Common myeloid progenitor, CD34-positive (primary cell): Measurements from ENCODE around the gene TMEM271.
"Not testable (repeated sequence)": the region's sequence is repeated elsewhere in the genome, so short reads cannot be mapped to it uniquely, and the experiment has no call there.

Experiments
- CTCF ChIA-PET: fragments of 350-600 bp; sonication (Branson Sonifier 250); formaldehyde crosslinking; loops from one replicate; lab custom pipeline; 2021; ENCODE audit warnings: antibody characterized with exemption; lab: Charles Lee
- POLR2A ChIA-PET: fragments of 350-600 bp; sonication (Branson Sonifier 250); formaldehyde crosslinking; loops from one replicate; lab custom pipeline; 2021; ENCODE audit warnings: antibody characterized with exemption; lab: Charles Lee
- DNase-seq, 3 donors: peaks; one replicate each; pipeline versions ENCODE4 v3.0.0 to v3.0.0-alpha.2; 2013
- H3K27ac ChIP-seq, 2 experiments: 1 replicate in 1 of 2; 2 replicates in 1 of 2; pipeline ENCODE4 v1.7.0; 2013; ENCODE audit warnings: inconsistent platforms in 2 of 2, low read length in 2 of 2, mild to moderate bottlenecking in 2 of 2, low read depth in 1 of 2, moderate library complexity in 1 of 2; ENCODE audit not compliant: severe bottlenecking in 2 of 2, insufficient read depth in 1 of 2, poor library complexity in 1 of 2
- H3K27me3 ChIP-seq, 5 experiments: replicated peaks in 2 of 5; 1 replicate in 3 of 5; 2 replicates in 2 of 5; pipeline versions ENCODE4 v1.6.1 to v1.7.0; 2013; ENCODE audit warnings: low read length in 4 of 5, mild to moderate bottlenecking in 2 of 5, moderate library complexity in 2 of 5, inconsistent platforms in 1 of 5; ENCODE audit not compliant: insufficient read depth in 5 of 5, control insufficient read depth in 4 of 5
- H3K36me3 ChIP-seq, 4 experiments: 1 replicate in 2 of 4; 2 replicates in 2 of 4; pipeline versions ENCODE4 v1.6.1 to v1.7.0; 2013; ENCODE audit warnings: low read length in 3 of 4, control low read depth in 1 of 4, mild to moderate bottlenecking in 1 of 4; ENCODE audit not compliant: control insufficient read depth in 4 of 4, insufficient read depth in 4 of 4
- H3K4me1 ChIP-seq, 4 experiments: 1 replicate in 3 of 4; 2 replicates in 1 of 4; pipeline versions ENCODE4 v1.6.1 to v1.7.1; 2013; ENCODE audit warnings: low read length in 3 of 4, mild to moderate bottlenecking in 3 of 4, control low read depth in 1 of 4, inconsistent platforms in 1 of 4, moderate library complexity in 1 of 4; ENCODE audit not compliant: control insufficient read depth in 4 of 4, insufficient read depth in 4 of 4; ENCODE audit errors: control extremely low read depth in 1 of 4
- H3K4me3 ChIP-seq, 7 experiments: 1 replicate in 4 of 7; 2 replicates in 3 of 7; pipeline versions ENCODE4 v1.5.1 to v1.7.0; 2013; ENCODE audit warnings: mild to moderate bottlenecking in 7 of 7, low read length in 6 of 7, moderate library complexity in 6 of 7, inconsistent platforms in 2 of 7, low read depth in 2 of 7, control low read depth in 1 of 7; ENCODE audit not compliant: insufficient read depth in 4 of 7, control insufficient read depth in 1 of 7; ENCODE audit errors: extremely low read depth in 1 of 7
- H3K9me3 ChIP-seq, 5 experiments: 1 replicate in 4 of 5; 2 replicates in 1 of 5; pipeline versions ENCODE4 v1.6.1 to v1.7.1; 2013; ENCODE audit warnings: low read length in 4 of 5, mild to moderate bottlenecking in 2 of 5, inconsistent platforms in 1 of 5, low read depth in 1 of 5, moderate library complexity in 1 of 5; ENCODE audit not compliant: control insufficient read depth in 4 of 5, insufficient read depth in 2 of 5; ENCODE audit errors: control extremely low read depth in 1 of 5
- WGBS: methylation state at CpG from one replicate; pipeline ENCODE4 v1.1.5; 2013; ENCODE audit not compliant: insufficient coverage; 5-methylcytosine and 5-hydroxymethylcytosine counted together

Gene TMEM271

DNA sequence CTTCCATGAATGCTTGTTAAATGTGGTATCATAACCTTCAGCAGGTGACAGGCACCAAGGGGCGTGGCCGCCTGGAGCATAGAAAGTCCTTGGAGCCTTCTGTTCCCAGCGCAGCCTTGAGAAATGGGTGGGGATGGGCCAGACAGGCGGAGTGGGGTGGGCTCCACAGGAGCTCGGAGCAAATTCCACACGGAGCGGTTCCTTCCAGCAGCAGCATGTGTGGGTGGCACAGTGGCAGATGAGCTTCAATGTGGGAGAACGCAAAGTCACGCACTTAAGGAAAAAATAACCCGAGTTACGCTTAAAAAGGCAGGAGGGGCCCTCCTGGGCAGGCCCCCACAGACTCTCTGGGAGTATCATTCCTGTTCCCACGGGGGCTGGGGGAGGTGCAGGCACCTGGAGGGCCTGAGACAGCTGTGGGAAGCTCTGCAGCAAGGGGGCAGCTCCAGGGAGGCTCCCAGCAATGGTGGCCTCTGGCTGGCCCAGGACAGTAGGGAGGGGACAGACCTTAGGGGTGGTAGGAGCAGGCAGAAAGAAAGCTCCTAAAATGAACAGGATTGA is 15.3 kb downstream of the TMEM271 start:
- H3K36me3 ChIP-seq: no peaks in the 10 kb centered on the region
- no peak overlapping the region for H3K4me3 ChIP-seq
- H3K4me1 ChIP-seq: no peaks in the 10 kb centered on the region
- peaks cover 0 to 8% (median 2%) of the 10 kb centered on the region in 5 experiments for H3K27me3 ChIP-seq
- no peak for DNase-seq
- H3K9me3 ChIP-seq: peaks cover 0 to 5% (median 3%) of the 10 kb centered on the region in 5 experiments
- ChIA-PET POLR2A (no interaction called here), CTCF (no interaction called here)
- H3K27ac ChIP-seq: no peak overlapping the region
- WGBS: 77% methylated on average over 12 of the region's 12 CpGs

DNA sequence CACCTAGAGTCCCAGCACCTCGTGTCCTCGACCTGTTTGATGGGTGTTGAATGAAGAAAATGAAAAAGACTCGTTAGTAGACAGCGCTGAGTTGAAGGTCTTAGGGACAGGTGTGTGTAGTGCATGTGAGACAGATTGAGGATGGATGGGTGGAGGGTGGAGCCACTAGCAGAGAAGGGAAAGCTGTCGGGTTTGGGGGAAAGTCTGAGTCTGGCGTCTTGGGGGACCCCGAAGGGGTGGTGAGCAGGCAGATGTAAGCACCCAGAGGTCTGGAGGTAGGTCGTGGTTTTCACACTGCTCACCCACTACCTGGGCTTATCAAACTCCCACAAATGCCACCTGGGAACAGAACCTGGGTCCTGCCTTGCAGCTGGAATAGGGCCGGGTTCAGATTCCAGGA is 16.0 kb downstream of the TMEM271 start:
- ChIA-PET CTCF (no interaction called here), POLR2A (no interaction called here)
- DNase-seq: no peak
- no peaks in the 10 kb centered on the region for H3K4me1 ChIP-seq
- H3K27ac ChIP-seq: no peak overlapping the region
- H3K9me3 ChIP-seq: peaks cover 0 to 4% (median 0%) of the 10 kb centered on the region in 5 experiments
- 90% methylated on average over 6 of the region's 9 CpGs for WGBS
- H3K27me3 ChIP-seq: peaks cover 0 to 8% (median 2%) of the 10 kb centered on the region in 5 experiments
- H3K36me3 ChIP-seq: no peaks in the 10 kb centered on the region
- no peak overlapping the region for H3K4me3 ChIP-seq

DNA sequence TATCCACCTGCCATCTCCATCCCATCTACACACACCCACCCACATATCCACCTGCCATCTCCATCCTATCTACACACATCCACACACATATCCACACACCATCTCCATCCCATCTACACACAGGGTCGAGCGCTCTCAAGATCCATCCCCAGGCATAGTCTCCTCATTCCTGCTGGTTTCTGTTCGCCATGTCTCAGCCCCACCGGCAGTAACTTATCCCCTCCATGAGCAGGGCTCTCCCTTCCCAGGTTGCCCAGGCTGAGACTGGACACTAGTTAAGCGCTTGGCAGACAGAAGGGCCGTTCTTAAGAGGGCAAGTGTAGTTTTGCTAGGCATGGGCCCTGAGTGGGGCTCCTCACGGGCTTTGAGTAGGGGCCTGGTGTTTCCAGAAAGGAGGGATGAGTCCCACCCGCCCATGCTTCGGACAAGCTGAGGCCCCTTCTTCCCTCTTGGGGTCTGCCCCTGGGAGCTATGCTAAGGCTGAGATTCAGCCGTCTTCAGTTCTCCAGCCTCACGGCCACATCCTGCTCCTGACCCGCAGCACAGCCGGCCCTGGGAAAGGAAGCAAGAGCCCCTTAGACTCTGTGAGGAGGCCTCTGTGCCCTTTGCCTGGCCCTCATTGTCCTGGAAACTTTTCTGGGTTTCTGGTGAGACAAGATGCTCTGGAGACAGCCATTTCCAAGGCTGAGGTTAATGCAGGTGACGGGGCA is 20.4 kb downstream of the TMEM271 start:
- ChIA-PET POLR2A (no interaction called here), CTCF (no interaction called here)
- Histone ChIP-seq H3K27ac (no peak overlapping the region), H3K27me3 (peaks cover 0 to 9% (median 2%) of the 10 kb centered on the region in 5 experiments), H3K9me3 (peaks cover 0 to 3% (median 2%) of the 10 kb centered on the region in 5 experiments), H3K4me3 (no peak overlapping the region), H3K4me1 (no peaks in the 10 kb centered on the region), H3K36me3 (no peaks in the 10 kb centered on the region)
- no peak for DNase-seq
- 90% methylated on average over 14 of the region's 14 CpGs for WGBS

DNA sequence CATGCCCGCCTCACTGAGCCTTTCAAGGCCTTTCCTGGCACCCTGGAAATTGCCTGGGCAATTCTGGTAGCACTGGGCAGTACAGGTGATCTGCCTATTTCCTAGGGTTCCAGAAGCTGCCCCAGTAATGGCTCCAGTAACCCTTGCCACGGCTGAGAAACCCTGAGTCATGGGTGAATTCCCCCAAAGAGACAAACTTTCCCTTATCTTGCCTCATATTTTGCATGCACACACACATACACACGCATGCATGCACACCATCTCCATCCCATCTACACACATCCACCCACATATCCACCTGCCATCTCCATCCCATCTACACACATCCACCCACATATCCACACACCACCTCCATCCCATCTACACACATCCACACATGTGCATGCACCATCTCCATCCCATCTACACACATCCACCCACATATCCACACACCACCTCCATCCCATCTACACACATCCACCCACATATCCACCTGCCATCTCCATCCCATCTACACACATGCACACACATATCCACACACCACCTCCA is 21.2 kb downstream of the TMEM271 start:
- H3K27ac ChIP-seq, H3K36me3 ChIP-seq, H3K4me1 ChIP-seq, H3K4me3 ChIP-seq, H3K9me3 ChIP-seq, POLR2A ChIA-PET, H3K27me3 ChIP-seq, DNase-seq, CTCF ChIA-PET: not testable (repeated sequence)
- WGBS: 94% methylated on average over 2 of the region's 3 CpGs

DNA sequence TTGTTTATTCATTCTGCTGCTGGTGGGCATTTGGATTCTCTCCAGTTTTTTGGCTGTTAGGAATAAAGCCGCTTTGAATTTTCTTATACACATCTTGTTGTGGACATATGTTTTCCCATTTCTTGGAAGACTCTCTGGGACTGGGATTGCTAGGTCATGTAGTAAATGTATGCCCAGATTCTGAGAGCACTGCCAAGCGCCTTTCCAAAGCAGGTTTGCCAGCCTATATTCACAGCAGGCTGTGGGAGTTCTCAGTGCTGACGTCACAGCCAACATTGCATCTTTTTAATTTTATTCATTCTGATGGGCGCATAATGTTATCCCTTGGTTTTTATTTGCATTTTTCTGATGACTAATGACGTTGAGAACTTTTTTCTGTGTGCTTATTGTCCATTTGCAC is 24.1 kb downstream of the TMEM271 start:
- Histone ChIP-seq H3K9me3 (peaks cover 0 to 3% (median 1%) of the 10 kb centered on the region in 5 experiments), H3K27me3 (peaks cover 0 to 14% (median 0%) of the 10 kb centered on the region in 5 experiments), H3K27ac (no peak overlapping the region), H3K4me1 (no peaks in the 10 kb centered on the region), H3K4me3 (no peak overlapping the region), H3K36me3 (no peaks in the 10 kb centered on the region)
- WGBS: 85% methylated on average over 5 of the region's 5 CpGs
- POLR2A ChIA-PET: no interaction called here
- DNase-seq: no peak
- CTCF ChIA-PET: no interaction called here

DNA sequence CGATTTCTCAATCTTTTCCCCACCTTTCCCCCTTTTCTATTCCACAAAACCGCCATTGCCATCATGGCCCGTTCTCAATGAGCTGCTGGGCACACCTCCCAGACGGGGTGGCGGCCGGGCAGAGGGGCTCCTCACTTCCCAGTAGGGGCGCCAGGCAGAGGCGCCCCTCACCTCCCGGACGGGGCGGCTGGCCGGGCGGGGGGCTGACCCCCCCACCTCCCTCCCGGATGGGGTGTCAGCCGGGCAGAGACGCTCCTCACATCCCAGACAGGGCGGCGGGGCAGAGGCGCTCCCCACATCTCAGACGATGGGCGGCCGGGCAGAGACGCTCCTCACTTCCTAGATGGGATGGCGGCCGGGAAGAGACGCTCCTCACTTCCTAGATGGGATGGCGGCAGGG is 25.8 kb downstream of the TMEM271 start:
- CTCF ChIA-PET, H3K27ac ChIP-seq, H3K4me1 ChIP-seq, POLR2A ChIA-PET, H3K4me3 ChIP-seq, H3K9me3 ChIP-seq, H3K36me3 ChIP-seq, DNase-seq: not testable (repeated sequence)
- WGBS: 99% methylated on average over 9 of the region's 27 CpGs
- H3K27me3 ChIP-seq: peaks cover 0 to 22% (median 0%) of the 10 kb centered on the region in 5 experiments

DNA sequence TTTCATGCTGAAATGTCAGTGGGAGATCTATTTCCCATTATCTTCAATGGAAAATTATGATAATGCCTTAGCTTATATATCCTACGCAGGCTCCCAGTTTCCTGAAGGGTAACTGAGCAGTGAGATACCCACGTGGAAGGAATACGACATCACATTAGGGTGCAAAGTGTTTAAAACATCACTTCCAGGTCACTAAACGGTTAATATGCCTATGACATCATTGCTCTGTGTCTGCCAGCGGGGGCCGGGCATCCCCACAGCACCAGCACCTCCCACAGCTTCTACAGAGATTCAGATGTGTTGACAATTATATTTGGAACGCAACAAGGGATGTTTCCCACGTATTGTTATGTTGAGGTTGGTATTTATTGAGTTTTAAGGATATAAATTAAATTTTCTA is 27.1 kb downstream of the TMEM271 start:
- H3K36me3 ChIP-seq: no peaks in the 10 kb centered on the region
- 42% methylated on average over 6 of the region's 8 CpGs for WGBS
- CTCF ChIA-PET: no interaction called here
- H3K27ac ChIP-seq: no peak overlapping the region
- no peak for DNase-seq
- no peaks in the 10 kb centered on the region for H3K4me1 ChIP-seq
- H3K4me3 ChIP-seq: no peak overlapping the region
- H3K9me3 ChIP-seq: peaks cover 0 to 6% (median 1%) of the 10 kb centered on the region in 5 experiments
- POLR2A ChIA-PET: no interaction called here
- H3K27me3 ChIP-seq: peaks cover 0 to 25% (median 0%) of the 10 kb centered on the region in 5 experiments
